ENCODE data around the gene ZFAND4. TPM values are rescaled to one million over a fixed set of nuclear protein-coding genes. Genes with fewer than 3 reads are reported as not detected.

The ZFAND4 gene
- total RNA-seq, 1 experiment from 2014 or later: 15.5 TPM

DNA sequence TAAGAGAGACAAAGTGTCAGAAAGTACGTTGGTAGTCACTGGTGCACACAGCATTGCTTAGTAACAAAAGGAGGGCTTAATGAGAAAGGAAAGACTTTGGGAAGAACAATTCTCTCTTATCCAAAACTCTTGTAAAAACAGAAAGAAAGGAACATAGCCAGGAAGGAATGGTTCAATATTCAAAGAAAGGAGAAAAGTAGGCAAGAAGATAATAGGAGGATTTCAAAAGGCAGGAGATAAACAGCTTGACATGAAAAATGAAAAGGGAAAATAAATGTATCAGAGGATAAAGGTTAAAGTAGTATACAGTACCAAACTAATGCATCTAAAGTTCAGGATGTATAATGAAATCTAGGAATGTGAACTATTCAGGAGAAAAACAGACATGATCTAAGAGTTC lies 20.1 kb downstream of the ZFAND4 start:
- no peak overlapping the region for H3K9ac ChIP-seq (ENCODE audit: low read length)
- no peak overlapping the region for H3K4me2 ChIP-seq (ENCODE audit: low read length)
- no peaks in the 10 kb centered on the region for H3K9me2 ChIP-seq (ENCODE audit: insufficient read depth)
- DNase-seq (ENCODE audit: low read depth, low spot score) (no peak), ATAC-seq (no peak)
- H4K20me1 ChIP-seq (ENCODE audit: insufficient read depth): no peaks in the 10 kb centered on the region
- ChIA-PET POLR2A (no interaction called here), RAD21 (ENCODE audit: low non-redundant PET in 1 of 2, low total read pairs in 2 of 2, uncharacterized antibody in 2 of 2, unreplicated experiment in 2 of 2) (no interaction called here), CTCF (no interaction called here)
- no peak overlapping the region for H2AFZ ChIP-seq (ENCODE audit: low read depth, low read length, poor library complexity, severe bottlenecking)
- H3K79me2 ChIP-seq (ENCODE audit: insufficient read depth, low read length): peaks cover 15% of the 10 kb centered on the region
- no peaks in the 10 kb centered on the region for H3K27me3 ChIP-seq (ENCODE audit: insufficient read depth, low read length)
- H3K9me3 ChIP-seq (ENCODE audit: control insufficient read depth in 1 of 2, insufficient read depth in 1 of 2, low read depth in 1 of 2, low read length in 2 of 2): no peaks in the 10 kb centered on the region
- no peaks in the 10 kb centered on the region for H3K36me3 ChIP-seq (ENCODE audit: control insufficient read depth in 1 of 2, insufficient read depth in 2 of 2, low read length in 2 of 2)
- no peaks in the 10 kb centered on the region for H3K4me1 ChIP-seq (ENCODE audit: control insufficient read depth in 1 of 2, insufficient read depth in 2 of 2, low read length in 2 of 2)
- intact Hi-C loops (cut with micrococcal nuclease): no loop called here
- BruUV-seq (replicated peaks): no TSS peak
- TF ChIP-seq, protein P1, sequence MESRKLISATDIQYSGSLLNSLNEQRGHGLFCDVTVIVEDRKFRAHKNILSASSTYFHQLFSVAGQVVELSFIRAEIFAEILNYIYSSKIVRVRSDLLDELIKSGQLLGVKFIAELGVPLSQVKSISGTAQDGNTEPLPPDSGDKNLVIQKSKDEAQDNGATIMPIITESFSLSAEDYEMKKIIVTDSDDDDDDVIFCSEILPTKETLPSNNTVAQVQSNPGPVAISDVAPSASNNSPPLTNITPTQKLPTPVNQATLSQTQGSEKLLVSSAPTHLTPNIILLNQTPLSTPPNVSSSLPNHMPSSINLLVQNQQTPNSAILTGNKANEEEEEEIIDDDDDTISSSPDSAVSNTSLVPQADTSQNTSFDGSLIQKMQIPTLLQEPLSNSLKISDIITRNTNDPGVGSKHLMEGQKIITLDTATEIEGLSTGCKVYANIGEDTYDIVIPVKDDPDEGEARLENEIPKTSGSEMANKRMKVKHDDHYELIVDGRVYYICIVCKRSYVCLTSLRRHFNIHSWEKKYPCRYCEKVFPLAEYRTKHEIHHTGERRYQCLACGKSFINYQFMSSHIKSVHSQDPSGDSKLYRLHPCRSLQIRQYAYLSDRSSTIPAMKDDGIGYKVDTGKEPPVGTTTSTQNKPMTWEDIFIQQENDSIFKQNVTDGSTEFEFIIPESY (IDR thresholded peaks at IDR 0.05; ENCODE audit: extremely low read depth, insufficient replicate concordance, low read length): no peak
- H3K27ac ChIP-seq (ENCODE audit: low read depth, low read length): no peak overlapping the region
- no peak overlapping the region for H3K4me3 ChIP-seq (replicated peaks in 1 of 2; ENCODE audit: low read depth in 1 of 2, low read length in 2 of 2)

DNA sequence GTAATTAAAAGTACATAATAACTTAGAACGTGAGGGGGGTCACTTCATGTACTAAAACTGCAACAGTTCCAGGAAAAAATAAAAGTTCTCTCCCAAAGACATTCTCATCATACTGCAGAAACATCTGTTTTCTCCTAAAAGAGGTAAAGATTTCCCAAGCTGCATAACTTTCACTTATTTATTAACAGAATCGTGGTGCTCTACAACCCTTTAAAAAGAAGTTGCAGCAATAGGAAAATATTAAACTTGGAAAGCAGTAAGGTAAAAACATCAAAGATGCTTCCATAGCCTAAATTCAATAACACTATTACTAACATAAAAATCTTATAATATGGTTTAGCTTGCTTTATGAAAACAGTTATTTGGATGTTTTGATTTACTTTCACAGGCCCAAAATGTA lies 23.3 kb downstream of the ZFAND4 start:
- ChIA-PET CTCF (no interaction called here), POLR2A (no interaction called here), RAD21 (ENCODE audit: low non-redundant PET in 1 of 2, low total read pairs in 2 of 2, uncharacterized antibody in 2 of 2, unreplicated experiment in 2 of 2) (no interaction called here)
- Histone ChIP-seq H3K9me3 (ENCODE audit: control insufficient read depth in 1 of 2, insufficient read depth in 1 of 2, low read depth in 1 of 2, low read length in 2 of 2) (no peaks in the 10 kb centered on the region), H3K9me2 (ENCODE audit: insufficient read depth) (no peaks in the 10 kb centered on the region), H3K79me2 (ENCODE audit: insufficient read depth, low read length) (peaks cover 15% of the 10 kb centered on the region), H3K36me3 (ENCODE audit: control insufficient read depth in 1 of 2, insufficient read depth in 2 of 2, low read length in 2 of 2) (no peaks in the 10 kb centered on the region; a peak in 1 of 4 replicates), H4K20me1 (ENCODE audit: insufficient read depth) (no peaks in the 10 kb centered on the region), H2AFZ (ENCODE audit: low read depth, low read length, poor library complexity, severe bottlenecking) (no peak overlapping the region), H3K4me2 (ENCODE audit: low read length) (no peak overlapping the region), H3K4me3 (replicated peaks in 1 of 2; ENCODE audit: low read depth in 1 of 2, low read length in 2 of 2) (no peak overlapping the region), H3K4me1 (ENCODE audit: control insufficient read depth in 1 of 2, insufficient read depth in 2 of 2, low read length in 2 of 2) (no peaks in the 10 kb centered on the region), H3K9ac (ENCODE audit: low read length) (no peak overlapping the region), H3K27ac (ENCODE audit: low read depth, low read length) (no peak overlapping the region), H3K27me3 (ENCODE audit: insufficient read depth, low read length) (no peaks in the 10 kb centered on the region)
- no TSS peak for BruUV-seq (replicated peaks)
- no peak for ATAC-seq
- TF ChIP-seq, protein P2, sequence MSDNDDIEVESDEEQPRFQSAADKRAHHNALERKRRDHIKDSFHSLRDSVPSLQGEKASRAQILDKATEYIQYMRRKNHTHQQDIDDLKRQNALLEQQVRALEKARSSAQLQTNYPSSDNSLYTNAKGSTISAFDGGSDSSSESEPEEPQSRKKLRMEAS (IDR thresholded peaks at IDR 0.05): no peak
- no peak for TF ChIP-seq ZFX (IDR thresholded peaks at IDR 0.05)
- no peak for TF ChIP-seq YY1 (IDR thresholded peaks at IDR 0.05; ENCODE audit: extremely low read depth, insufficient replicate concordance, low read depth, low read length)
- TF ChIP-seq, protein P3, sequence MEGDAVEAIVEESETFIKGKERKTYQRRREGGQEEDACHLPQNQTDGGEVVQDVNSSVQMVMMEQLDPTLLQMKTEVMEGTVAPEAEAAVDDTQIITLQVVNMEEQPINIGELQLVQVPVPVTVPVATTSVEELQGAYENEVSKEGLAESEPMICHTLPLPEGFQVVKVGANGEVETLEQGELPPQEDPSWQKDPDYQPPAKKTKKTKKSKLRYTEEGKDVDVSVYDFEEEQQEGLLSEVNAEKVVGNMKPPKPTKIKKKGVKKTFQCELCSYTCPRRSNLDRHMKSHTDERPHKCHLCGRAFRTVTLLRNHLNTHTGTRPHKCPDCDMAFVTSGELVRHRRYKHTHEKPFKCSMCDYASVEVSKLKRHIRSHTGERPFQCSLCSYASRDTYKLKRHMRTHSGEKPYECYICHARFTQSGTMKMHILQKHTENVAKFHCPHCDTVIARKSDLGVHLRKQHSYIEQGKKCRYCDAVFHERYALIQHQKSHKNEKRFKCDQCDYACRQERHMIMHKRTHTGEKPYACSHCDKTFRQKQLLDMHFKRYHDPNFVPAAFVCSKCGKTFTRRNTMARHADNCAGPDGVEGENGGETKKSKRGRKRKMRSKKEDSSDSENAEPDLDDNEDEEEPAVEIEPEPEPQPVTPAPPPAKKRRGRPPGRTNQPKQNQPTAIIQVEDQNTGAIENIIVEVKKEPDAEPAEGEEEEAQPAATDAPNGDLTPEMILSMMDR (IDR thresholded peaks at IDR 0.05 in 2 of 3, conservative IDR thresholded peaks at IDR 0.05 in 1 of 3; ENCODE audit: borderline replicate concordance in 1 of 3, insufficient read depth in 1 of 3, low read depth in 2 of 3, low read length in 2 of 3): no peak
- intact Hi-C loops (cut with micrococcal nuclease): no loop called here
- no peak for DNase-seq (ENCODE audit: low read depth, low spot score)
